CD4-positive, alpha-beta T cell (primary cell): ENCODE data around the gene MBD3L1. TPM values are rescaled to one million over a fixed set of nuclear protein-coding genes. Genes with fewer than 3 reads are reported as not detected.

Experiments used
- ATAC-seq: fragments of 200-7000 bp; cut with Tn5 transposase; one replicate; pipeline ENCODE4 v1.10.0; 2022; ENCODE audit warnings: mild to moderate bottlenecking; ENCODE audit not compliant: poor library complexity
- CTCF ChIA-PET: fragments of 350-600 bp; sonication (Branson Sonifier 250); formaldehyde crosslinking; loops from one replicate; lab custom pipeline; 2021; ENCODE audit warnings: antibody characterized with exemption, inconsistent platforms; lab: Charles Lee
- POLR2A ChIA-PET: fragments of 350-600 bp; sonication (Branson Sonifier 250); formaldehyde crosslinking; loops from one replicate; lab custom pipeline; 2021; ENCODE audit warnings: antibody characterized with exemption, inconsistent platforms; lab: Charles Lee
- DNase-seq, 14 experiments: peaks; one replicate each; pipeline ENCODE4 v3.0.0-alpha.2; 2013 to 2020; ENCODE audit warnings: mixed read lengths in 2 of 14
- H3K27ac ChIP-seq, 2 donors: one replicate each; pipeline versions ENCODE4 v1.5.1 to v1.7.0; 2013; ENCODE audit warnings: low read length in 2 of 2, low read depth in 1 of 2, mild to moderate bottlenecking in 1 of 2
- H3K27me3 ChIP-seq, 2 experiments: 1 replicate in 1 of 2; 2 replicates in 1 of 2; pipeline versions ENCODE4 v1.6.1 to v1.7.0; 2013; ENCODE audit warnings: low read length in 2 of 2, control low read depth in 1 of 2, mild to moderate bottlenecking in 1 of 2, moderate library complexity in 1 of 2; ENCODE audit not compliant: insufficient read depth in 2 of 2, control insufficient read depth in 1 of 2
- H3K36me3 ChIP-seq: one replicate; pipeline ENCODE4 v1.6.1; 2013; ENCODE audit warnings: low read length, control low read depth; ENCODE audit not compliant: insufficient read depth
- H3K4me1 ChIP-seq: one replicate; pipeline ENCODE4 v1.6.1; 2013; ENCODE audit warnings: low read length, control low read depth; ENCODE audit not compliant: insufficient read depth
- H3K4me3 ChIP-seq: one replicate; pipeline ENCODE4 v1.5.1; 2013; ENCODE audit warnings: mild to moderate bottlenecking, low read length, moderate library complexity
- H3K9me3 ChIP-seq, 2 experiments: 1 replicate in 1 of 2; 2 replicates in 1 of 2; pipeline versions ENCODE4 v1.6.1 to v1.7.0; 2013; ENCODE audit warnings: low read length in 2 of 2, mild to moderate bottlenecking in 2 of 2, control low read depth in 1 of 2, moderate library complexity in 1 of 2; ENCODE audit not compliant: control insufficient read depth in 1 of 2, insufficient read depth in 1 of 2
- H3K27ac Mint-ChIP-seq: one replicate; pipeline ENCODE4 v1.8.0; 2020; ENCODE audit warnings: mixed read lengths
- H3K27me3 Mint-ChIP-seq: one replicate; pipeline ENCODE4 v1.8.0; 2021; ENCODE audit warnings: mixed read lengths
- H3K36me3 Mint-ChIP-seq: one replicate; pipeline ENCODE4 v1.8.0; 2021; ENCODE audit warnings: low read depth, mixed read lengths
- H3K4me1 Mint-ChIP-seq: one replicate; pipeline ENCODE4 v1.8.0; 2021; ENCODE audit warnings: low read depth, mixed read lengths
- H3K4me3 Mint-ChIP-seq: one replicate; pipeline ENCODE4 v1.8.0; 2020; ENCODE audit warnings: mild to moderate bottlenecking, mixed read lengths
- H3K9me3 Mint-ChIP-seq: one replicate; pipeline ENCODE4 v1.8.0; 2020; ENCODE audit warnings: mixed read lengths
- CTCF ChIP-seq: fragments of 200-600 bp; IDR thresholded peaks from one replicate; pipeline ENCODE4 v1.8.0; 2022; ENCODE audit warnings: antibody characterized with exemption, mild to moderate bottlenecking
- intact Hi-C, 2 experiments: fragments of 100-400 bp; cut with DNase I in 1 of 2; cut with micrococcal nuclease in 1 of 2; formaldehyde crosslinking; loops; one replicate each; pipeline versions ENCODE4 v1.15.1 to v1.9.0; 2023 to 2025; cut with DNase I, micrococcal nuclease
- total RNA-seq, 174 experiments: library from RNA in 2 of 174; stranded (reverse) in 2 of 174; gene quantifications; one replicate each; pipeline ENCODE4 v1.2.3 and lab custom pipeline; 2021 to 2026

The MBD3L1 gene
- total RNA-seq, 2 experiments from 2014 or later: not detected

- Mint-ChIP-seq H3K4me3 (no peak overlapping the region), H3K27me3 (peaks cover 30% of the 10 kb centered on the region), H3K9me3 (peaks cover 16% of the 10 kb centered on the region), H3K36me3 (no peaks in the 10 kb centered on the region), H3K27ac (no peak overlapping the region), H3K4me1 (no peaks in the 10 kb centered on the region)
- POLR2A ChIA-PET: no interaction called here
- no peak overlapping the region for H3K27ac ChIP-seq
- TF ChIP-seq CTCF: no peak
- CTCF ChIA-PET: no interaction called here
- DNase-seq (no peak), ATAC-seq (no peak)
- H3K36me3 ChIP-seq: no peaks in the 10 kb centered on the region
- peaks cover 3 to 9% of the 10 kb centered on the region in 2 experiments for H3K27me3 ChIP-seq
- no peak overlapping the region for H3K4me3 ChIP-seq
- H3K4me1 ChIP-seq: no peaks in the 10 kb centered on the region
- H3K9me3 ChIP-seq: peaks cover 7 to 24% of the 10 kb centered on the region in 2 experiments
- intact Hi-C loops: no loop called here
Measured at GRCh38 chr19:8880868-8881488, 48.8 kb downstream of the MBD3L1 start.

GRCh38 chr19:8881512-8881911, 49.3 kb downstream of the MBD3L1 start:
- Mint-ChIP-seq H3K36me3 (no peaks in the 10 kb centered on the region), H3K9me3 (peaks cover 16% of the 10 kb centered on the region)
- POLR2A ChIA-PET: no interaction called here

GRCh38 chr19:8884416-8884815, 52.2 kb downstream of the MBD3L1 start:
- intact Hi-C loops: no loop called here
- H3K4me3 ChIP-seq: no peak overlapping the region
- no peak overlapping the region for H3K27ac ChIP-seq
- Mint-ChIP-seq H3K36me3 (no peaks in the 10 kb centered on the region), H3K4me3 (no peak overlapping the region), H3K9me3 (peaks cover 8% of the 10 kb centered on the region), H3K27ac (no peak overlapping the region), H3K4me1 (no peaks in the 10 kb centered on the region), H3K27me3 (peaks cover 9% of the 10 kb centered on the region)
- H3K27me3 ChIP-seq: peaks cover 0 to 5% of the 10 kb centered on the region in 2 experiments
- no peaks in the 10 kb centered on the region for H3K4me1 ChIP-seq
- POLR2A ChIA-PET: no interaction called here
- TF ChIP-seq CTCF: no peak
- CTCF ChIA-PET: no interaction called here
- no peaks in the 10 kb centered on the region for H3K36me3 ChIP-seq
- DNase-seq (no peak), ATAC-seq (no peak)
- H3K9me3 ChIP-seq: peaks cover 7 to 14% of the 10 kb centered on the region in 2 experiments

More at GRCh38 chr19:8881512-8881911, 49.3 kb downstream of the MBD3L1 start:
- Mint-ChIP-seq H3K27ac (no peak overlapping the region), H3K4me3 (no peak overlapping the region), H3K27me3 (peaks cover 30% of the 10 kb centered on the region), H3K4me1 (no peaks in the 10 kb centered on the region)
- DNase-seq (no peak), ATAC-seq (no peak)
- Histone ChIP-seq H3K27me3 (peaks cover 3 to 9% of the 10 kb centered on the region in 2 experiments), H3K9me3 (peaks cover 7 to 22% of the 10 kb centered on the region in 2 experiments), H3K4me3 (no peak overlapping the region), H3K27ac (no peak overlapping the region), H3K36me3 (no peaks in the 10 kb centered on the region), H3K4me1 (no peaks in the 10 kb centered on the region)
- intact Hi-C loops: no loop called here
- CTCF ChIA-PET: no interaction called here
- TF ChIP-seq CTCF: no peak
